SIG-M5 (cell line): ENCODE results near the gene ADPRS.

ENCODE experiments used
- DNase-seq: peaks from one replicate; lab custom pipeline; 2025; lab: John Stamatoyannopoulos, UW

ADPRS gene

GRCh38 chr1:36088577-36089392 is at the start of gene ADPRS:
ADPRS (plus strand) TSS chr1:36088892; CDS start chr1:36088905, 13 bp downstream.
- peak; percentile 55 for DNase-seq

- DNase-seq: no peak
These were observed 48.5 kb upstream of the ADPRS start for GRCh38 chr1:36040238-36040637.

- DNase-seq: no peak
These were observed 36.9 kb upstream of the ADPRS start for GRCh38 chr1:36051821-36052220.

- DNase-seq: no peak
These were observed 34.7 kb upstream of the ADPRS start for GRCh38 chr1:36053978-36054377.

- DNase-seq: no peak
These were observed 33.0 kb upstream of the ADPRS start for GRCh38 chr1:36055706-36056105.

GRCh38 chr1:36062315-36062714 is 26.4 kb upstream of the ADPRS start:
- DNase-seq: no peak

GRCh38 chr1:36067871-36068270 is 20.8 kb upstream of the ADPRS start:
- DNase-seq: no peak

- no peak for DNase-seq
These were observed 19.8 kb upstream of the ADPRS start for GRCh38 chr1:36068866-36069265.

GRCh38 chr1:36070349-36070748 is 18.3 kb upstream of the ADPRS start:
- no peak for DNase-seq

GRCh38 chr1:36076979-36077573 is 11.6 kb upstream of the ADPRS start:
- no peak for DNase-seq

GRCh38 chr1:36080236-36080635 is 8.5 kb upstream of the ADPRS start:
- no peak for DNase-seq

- no peak for DNase-seq
These were observed 7.9 kb upstream of the ADPRS start for GRCh38 chr1:36080801-36081200.

GRCh38 chr1:36081926-36082485 is 6.7 kb upstream of the ADPRS start:
- DNase-seq: no peak

GRCh38 chr1:36083219-36083618 is 5.5 kb upstream of the ADPRS start:
- DNase-seq: no peak

- no peak for DNase-seq
These were observed 4.8 kb upstream of the ADPRS start, which contains the start of gene TEKT2 for GRCh38 chr1:36083635-36084496. TEKT2 (plus strand) TSS chr1:36084094; CDS start chr1:36084922, 828 bp downstream.

- DNase-seq: no peak
These were observed 4.1 kb upstream of the ADPRS start for GRCh38 chr1:36084497-36085115.

GRCh38 chr1:36085126-36085525 is 3.6 kb upstream of the ADPRS start:
- no peak for DNase-seq

GRCh38 chr1:36085686-36086526 is 2.8 kb upstream of the ADPRS start:
- no peak for DNase-seq

- DNase-seq: no peak
These were observed 2.0 kb upstream of the ADPRS start for GRCh38 chr1:36086529-36087232.
